GM23248 (cell line): ENCODE results near the gene TMEM200C. TPM values are rescaled to one million over a fixed set of nuclear protein-coding genes. Genes with fewer than 3 reads are reported as not detected.

Experiments
- DNase-seq: peaks from one replicate; pipeline ENCODE4 v3.0.0-alpha.2; 2015
- H2AFZ ChIP-seq: fragments of 200-600 bp; sonication (generic); 2 replicates; pipeline ENCODE4 v1.6.1; 2016; ENCODE audit warnings: antibody characterized with exemption
- H3F3A ChIP-seq: fragments of 200-600 bp; sonication (generic); 2 replicates; pipeline ENCODE4 v1.6.1; 2016; ENCODE audit warnings: mild to moderate bottlenecking, antibody characterized with exemption, mixed run types; ENCODE audit not compliant: insufficient read depth
- H3K27ac ChIP-seq: fragments of 200-600 bp; sonication (generic); 2 replicates; pipeline ENCODE4 v1.5.1; 2016; ENCODE audit warnings: mild to moderate bottlenecking
- H3K27me3 ChIP-seq: fragments of 200-600 bp; sonication (generic); replicated peaks from 2 replicates; pipeline ENCODE4 v1.6.1; 2016; ENCODE audit warnings: mild to moderate bottlenecking; ENCODE audit not compliant: insufficient read depth
- H3K36me3 ChIP-seq: fragments of 200-600 bp; sonication (generic); 2 replicates; pipeline ENCODE4 v1.6.1; 2016; ENCODE audit warnings: low read depth, mild to moderate bottlenecking
- H3K4me1 ChIP-seq: fragments of 200-600 bp; sonication (generic); 2 replicates; pipeline ENCODE4 v1.6.1; 2016; ENCODE audit warnings: mild to moderate bottlenecking; ENCODE audit not compliant: insufficient read depth
- H3K4me2 ChIP-seq: fragments of 200-600 bp; sonication (generic); one replicate; pipeline ENCODE4 v1.6.1; 2016; ENCODE audit warnings: mild to moderate bottlenecking; ENCODE audit not compliant: unreplicated experiment
- H3K4me3 ChIP-seq: fragments of 200-600 bp; sonication (generic); 2 replicates; pipeline ENCODE4 v1.5.1; 2016; ENCODE audit warnings: mild to moderate bottlenecking
- H3K79me2 ChIP-seq: fragments of 200-600 bp; sonication (generic); 2 replicates; pipeline ENCODE4 v1.6.1; 2016; ENCODE audit warnings: mild to moderate bottlenecking; ENCODE audit not compliant: insufficient read depth
- H3K9ac ChIP-seq: fragments of 200-600 bp; sonication (generic); 2 replicates; pipeline ENCODE4 v1.6.1; 2016; ENCODE audit warnings: mild to moderate bottlenecking
- H3K9me2 ChIP-seq: fragments of 200-600 bp; sonication (generic); 2 replicates; pipeline ENCODE4 v1.6.1; 2016; ENCODE audit warnings: mixed run types, mild to moderate bottlenecking, moderate library complexity; ENCODE audit not compliant: insufficient read depth
- H3K9me3 ChIP-seq: fragments of 200-600 bp; sonication (generic); one replicate; pipeline ENCODE4 v1.6.1; 2017; ENCODE audit warnings: low read depth
- H4K20me1 ChIP-seq: fragments of 200-600 bp; sonication (generic); 2 replicates; pipeline ENCODE4 v1.6.0; 2016; ENCODE audit not compliant: insufficient read depth
- EZH2 ChIP-seq: fragments of 200-600 bp; sonication (generic); IDR thresholded peaks from 2 replicates; pipeline ENCODE4 v1.6.1; 2018; ENCODE audit warnings: antibody characterized with exemption, mild to moderate bottlenecking; ENCODE audit not compliant: insufficient read depth, poor library complexity, severe bottlenecking
- EZH2phosphoT487 ChIP-seq: fragments of 200-600 bp; sonication (generic); IDR thresholded peaks from 2 replicates; pipeline ENCODE4 v1.6.1; 2018; ENCODE audit warnings: antibody characterized with exemption, moderate library complexity, mild to moderate bottlenecking, low read depth; ENCODE audit not compliant: insufficient read depth
- WGBS, 2 experiments: methylation state at CpG; one replicate each; pipeline ENCODE4 v1.1.6; 2015 to 2017; ENCODE audit warnings: low lambda C conversion rate in 2 of 2, low coverage in 1 of 2; ENCODE audit errors: missing lambda C conversion rate in 2 of 2; 5-methylcytosine and 5-hydroxymethylcytosine counted together
- in situ Hi-C: fragments of 300-500 bp; cut with MboI; formaldehyde crosslinking; loops from 2 replicates; pipeline ENCODE4 v1.15.0; 2020
- polyA plus RNA-seq: library from polyadenylated mRNA; unstranded; fragments of >200 nt; fragmentation: Nextera tagmentation; extraction: Ambion mirVana; gene quantifications from 2 replicates; pipeline ENCODE4 v1.2.1, GENCODE V29; 2016
- total RNA-seq: library from RNA; depleted of rRNA; stranded (reverse); fragments of >200 nt; shearing (Covaris generic); gene quantifications from 2 replicates; pipeline ENCODE4 v1.2.3, GENCODE V29; 2014

Gene TMEM200C
- total and polyA plus RNA-seq, 2 experiments from 2014 or later = not detected

DNA sequence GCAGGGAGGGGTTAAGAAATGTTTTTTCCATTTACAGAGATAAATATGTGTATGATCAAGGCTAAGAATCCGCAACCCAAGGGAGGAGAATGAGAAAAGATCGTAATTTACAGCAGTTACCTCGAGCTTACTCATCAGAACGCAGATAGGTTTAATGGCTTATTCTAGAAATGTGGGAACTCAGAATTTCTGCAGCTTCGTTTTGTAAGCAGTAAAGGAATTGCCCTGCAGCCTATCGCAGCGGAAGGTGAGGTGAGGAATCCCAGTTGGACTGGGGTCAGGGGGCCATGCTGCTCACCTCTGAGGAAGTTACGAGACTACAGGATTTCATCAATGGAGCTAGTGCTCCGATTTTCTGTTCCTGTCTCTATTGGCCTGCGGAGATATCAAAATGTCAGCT lies 8.1 kb upstream of the TMEM200C start:
- DNase-seq = no peak
- Histone ChIP-seq H3K79me2 (no peaks in the 10 kb centered on the region), H3K4me2 (no peak overlapping the region), H3K27ac (no peak overlapping the region), H3F3A (no peaks in the 10 kb centered on the region), H3K9me2 (no peaks in the 10 kb centered on the region), H3K9me3 (no peaks in the 10 kb centered on the region), H4K20me1 (no peaks in the 10 kb centered on the region), H3K9ac (no peak overlapping the region), H3K36me3 (no peaks in the 10 kb centered on the region), H2AFZ (no peak overlapping the region), H3K4me3 (no peak overlapping the region), H3K27me3 (peaks cover 25% of the 10 kb centered on the region; the same call in 1 of the 2 replicates), H3K4me1 (no peaks in the 10 kb centered on the region)
- no peak for TF ChIP-seq EZH2
- TF ChIP-seq EZH2phosphoT487 = no peak
- in situ Hi-C loops = no loop called here
- WGBS, 2 experiments = 49 to 51% methylated on average over 10 of the region's 10 CpGs

DNA sequence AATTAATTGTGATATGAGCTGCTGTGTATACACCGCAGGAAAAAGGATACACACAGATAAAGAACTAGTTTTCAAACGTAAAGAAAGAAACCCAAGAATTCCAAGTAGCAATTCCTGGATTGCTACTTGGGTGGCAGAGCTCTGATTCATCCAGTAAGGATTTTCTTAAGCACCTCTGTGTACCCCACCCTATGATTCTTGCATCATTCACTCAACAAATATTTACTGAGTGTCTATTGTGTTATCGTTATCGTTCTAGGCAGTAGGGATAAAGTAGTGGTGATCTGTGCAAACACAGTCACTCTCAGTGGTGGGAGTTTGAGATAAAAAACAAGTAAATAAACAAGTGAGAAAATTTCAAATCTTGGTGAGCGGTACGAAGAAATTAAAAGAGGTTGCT lies 4.9 kb upstream of the TMEM200C start:
- Histone ChIP-seq H3K36me3 (no peaks in the 10 kb centered on the region), H3K27ac (no peak overlapping the region), H3K4me2 (no peak overlapping the region), H3K9ac (no peak overlapping the region), H2AFZ (no peak overlapping the region), H3K27me3 (peaks cover 41% of the 10 kb centered on the region), H3K4me3 (no peak overlapping the region), H3K79me2 (no peaks in the 10 kb centered on the region), H4K20me1 (no peaks in the 10 kb centered on the region), H3K9me2 (no peaks in the 10 kb centered on the region), H3F3A (no peaks in the 10 kb centered on the region), H3K4me1 (no peaks in the 10 kb centered on the region), H3K9me3 (no peaks in the 10 kb centered on the region)
- in situ Hi-C loops = no loop called here
- WGBS, 2 experiments = 72 to 85% methylated on average over 6 of the region's 6 CpGs
- no peak for DNase-seq
- no peak for TF ChIP-seq EZH2
- TF ChIP-seq EZH2phosphoT487 = no peak

DNA sequence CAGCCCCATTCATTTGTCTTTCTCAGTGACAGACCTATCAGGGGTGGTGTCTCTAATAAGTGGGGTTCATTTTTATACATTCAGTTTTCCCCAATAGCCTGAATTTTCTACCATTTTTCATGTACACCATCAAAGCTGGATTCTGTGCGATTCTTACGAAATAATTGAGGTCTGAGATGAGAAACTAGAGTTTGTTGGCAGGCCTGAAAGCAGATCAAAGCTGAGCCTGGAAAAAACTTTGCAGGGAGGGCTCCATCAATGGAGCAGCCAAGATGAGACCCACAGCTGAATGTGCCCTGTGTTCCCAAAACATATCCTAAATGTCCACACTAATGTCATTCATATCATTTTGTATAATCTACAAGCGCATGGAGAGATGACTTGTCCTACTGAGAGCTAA lies 4.5 kb upstream of the TMEM200C start:
- Histone ChIP-seq H3K4me2 (no peak overlapping the region), H3K27ac (no peak overlapping the region), H3K4me1 (no peaks in the 10 kb centered on the region), H3K79me2 (no peaks in the 10 kb centered on the region), H3K9ac (no peak overlapping the region), H3K36me3 (no peaks in the 10 kb centered on the region), H3K9me2 (no peaks in the 10 kb centered on the region), H4K20me1 (no peaks in the 10 kb centered on the region), H3F3A (no peaks in the 10 kb centered on the region), H3K4me3 (no peak overlapping the region), H3K27me3 (peaks cover 43% of the 10 kb centered on the region), H2AFZ (no peak overlapping the region), H3K9me3 (no peaks in the 10 kb centered on the region)
- TF ChIP-seq EZH2 = no peak
- no peak for TF ChIP-seq EZH2phosphoT487
- WGBS, 2 experiments = 73 to 85% methylated on average over 3 of the region's 3 CpGs
- DNase-seq = no peak
- in situ Hi-C loops = loop anchor here (25.0 kb wide), 1 partner anchor 987 kb away; no protein-coding TSS in a partner anchor

GRCh38 chr18:5895876-5896740 lies 786 bp upstream of the TMEM200C start:
- TF ChIP-seq EZH2 = peak; percentile 84
- TF ChIP-seq EZH2phosphoT487 = peak; percentile 41; the same call in 1 of the 2 replicates
- WGBS, 2 experiments = 1 to 2% methylated on average over 35 to 41 of the region's 41 CpGs
- Histone ChIP-seq H3K4me2 (no peak overlapping the region), H3F3A (no peaks in the 10 kb centered on the region), H3K9me2 (no peaks in the 10 kb centered on the region), H3K9ac (no peak overlapping the region), H3K9me3 (no peaks in the 10 kb centered on the region), H3K4me3 (no peak overlapping the region), H3K27me3 (peaks cover 73% of the 10 kb centered on the region), H4K20me1 (no peaks in the 10 kb centered on the region), H2AFZ (peak overlapping the region; percentile 53), H3K36me3 (no peaks in the 10 kb centered on the region), H3K4me1 (no peaks in the 10 kb centered on the region), H3K27ac (no peak overlapping the region), H3K79me2 (no peaks in the 10 kb centered on the region)
- peak; percentile 39 for DNase-seq
- in situ Hi-C loops = loop anchor here (25.0 kb wide), 1 partner anchor 991 kb away; no protein-coding TSS in a partner anchor
